H9 (cell line): ENCODE results near the gene FAM177B. TPM values are rescaled to one million over a fixed set of nuclear protein-coding genes. Genes with fewer than 3 reads are reported as not detected.

ENCODE experiments used
- DNase-seq: peaks from one replicate; pipeline ENCODE4 v3.0.0-alpha.2; 2017
- H2AFZ ChIP-seq: one replicate; pipeline ENCODE4 v1.6.1; 2013; ENCODE audit warnings: mild to moderate bottlenecking, low read length, control low read depth, moderate library complexity
- H2AK5ac ChIP-seq: 2 replicates; pipeline ENCODE4 v1.6.1; 2013; ENCODE audit warnings: low read length, control low read depth, mixed read lengths; ENCODE audit not compliant: insufficient read length
- H2BK120ac ChIP-seq: one replicate; pipeline ENCODE4 v1.6.1; 2013; ENCODE audit warnings: low read depth, mild to moderate bottlenecking, low read length, control low read depth, inconsistent platforms; ENCODE audit not compliant: poor library complexity, severe bottlenecking
- H2BK12ac ChIP-seq: 2 replicates; pipeline ENCODE4 v1.6.1; 2013; ENCODE audit warnings: low read length, control low read depth, mixed read lengths, low read depth; ENCODE audit not compliant: insufficient read length
- H2BK15ac ChIP-seq: 2 replicates; pipeline ENCODE4 v1.6.1; 2013; ENCODE audit warnings: low read depth, low read length, control low read depth
- H2BK20ac ChIP-seq: one replicate; pipeline ENCODE4 v1.6.1; 2013; ENCODE audit warnings: low read depth, mild to moderate bottlenecking, low read length, control low read depth, inconsistent platforms; ENCODE audit not compliant: poor library complexity, severe bottlenecking
- H2BK5ac ChIP-seq: 2 replicates; pipeline ENCODE4 v1.6.1; 2013; ENCODE audit warnings: low read length, control low read depth, mixed read lengths; ENCODE audit not compliant: insufficient read length
- H3K14ac ChIP-seq: 2 replicates; pipeline ENCODE4 v1.6.1; 2013; ENCODE audit warnings: low read length, control low read depth; ENCODE audit not compliant: insufficient read depth
- H3K18ac ChIP-seq: 2 replicates; pipeline ENCODE4 v1.6.1; 2013; ENCODE audit warnings: low read depth, mild to moderate bottlenecking, mixed read lengths, low read length, control low read depth; ENCODE audit not compliant: insufficient read length
- H3K23ac ChIP-seq: 2 replicates; pipeline ENCODE4 v1.6.1; 2013; ENCODE audit warnings: low read length, control low read depth, mixed read lengths, low read depth; ENCODE audit not compliant: insufficient read length
- H3K23me2 ChIP-seq: 2 replicates; pipeline ENCODE4 v1.6.1; 2013; ENCODE audit warnings: low read depth, mild to moderate bottlenecking, mixed read lengths, low read length, control low read depth; ENCODE audit not compliant: insufficient read length, poor library complexity, severe bottlenecking
- H3K27ac ChIP-seq: 2 replicates; pipeline ENCODE4 v1.5.1; 2013; ENCODE audit warnings: low read length, control low read depth, mixed read lengths, low read depth; ENCODE audit not compliant: insufficient read length
- H3K27me3 ChIP-seq: 2 replicates; pipeline ENCODE4 v1.6.1; 2013; ENCODE audit warnings: low read length, control low read depth, inconsistent platforms; ENCODE audit not compliant: insufficient read depth
- H3K4ac ChIP-seq: 2 replicates; pipeline ENCODE4 v1.6.1; 2013; ENCODE audit warnings: low read depth, mild to moderate bottlenecking, control low read depth, inconsistent platforms, low read length, moderate library complexity
- H3K4me1 ChIP-seq: 2 replicates; pipeline ENCODE4 v1.6.1; 2013; ENCODE audit warnings: low read length, control low read depth, inconsistent platforms; ENCODE audit not compliant: insufficient read depth
- H3K4me2 ChIP-seq: 2 replicates; pipeline ENCODE4 v1.6.1; 2013; ENCODE audit warnings: low read length, control low read depth, mixed read lengths; ENCODE audit not compliant: insufficient read length, insufficient read depth
- H3K56ac ChIP-seq: 2 replicates; pipeline ENCODE4 v1.6.1; 2013; ENCODE audit warnings: low read depth, mild to moderate bottlenecking, mixed read lengths, low read length, control low read depth; ENCODE audit not compliant: insufficient read length
- H3K79me1 ChIP-seq: 2 replicates; pipeline ENCODE4 v1.6.1; 2013; ENCODE audit warnings: low read depth, mild to moderate bottlenecking, moderate library complexity, low read length, control low read depth, inconsistent platforms; ENCODE audit not compliant: insufficient read depth, poor library complexity, severe bottlenecking
- H3K79me2 ChIP-seq: 2 replicates; pipeline ENCODE4 v1.6.1; 2013; ENCODE audit warnings: low read length, control low read depth, inconsistent platforms; ENCODE audit not compliant: insufficient read depth
- H3K9ac ChIP-seq: 2 replicates; pipeline ENCODE4 v1.6.1; 2013; ENCODE audit warnings: low read length, control low read depth, mixed read lengths; ENCODE audit not compliant: insufficient read length; ENCODE audit errors: extremely low read depth
- H3K9me3 ChIP-seq: one replicate; pipeline ENCODE4 v1.6.1; 2013; ENCODE audit warnings: low read depth, low read length, inconsistent platforms; ENCODE audit not compliant: control insufficient read depth
- H3T11ph ChIP-seq: one replicate; pipeline ENCODE4 v1.6.1; 2013; ENCODE audit warnings: mild to moderate bottlenecking, low read length, control low read depth, inconsistent platforms
- H4K20me1 ChIP-seq: one replicate; pipeline ENCODE4 v1.6.1; 2013; ENCODE audit not compliant: control insufficient read depth, insufficient read length, insufficient read depth
- H4K5ac ChIP-seq: 2 replicates; pipeline ENCODE4 v1.6.1; 2013; ENCODE audit warnings: low read depth, mild to moderate bottlenecking, mixed read lengths, low read length, control low read depth; ENCODE audit not compliant: insufficient read length
- H4K8ac ChIP-seq: replicated peaks from 2 replicates; pipeline ENCODE4 v1.6.1; 2013; ENCODE audit warnings: low read length, control low read depth, mixed read lengths, low read depth; ENCODE audit not compliant: insufficient read length
- H4K91ac ChIP-seq: 2 replicates; pipeline ENCODE4 v1.6.1; 2013; ENCODE audit warnings: low read depth, mild to moderate bottlenecking, moderate library complexity, mixed read lengths, low read length, control low read depth; ENCODE audit not compliant: insufficient read length
- H3K27ac Mint-ChIP-seq, 3 experiments: 2 replicates in 2 of 3; 3 replicates in 1 of 3; pipeline ENCODE4 v1.8.0; 2020 to 2021; ENCODE audit warnings: mixed read lengths in 3 of 3, mild to moderate bottlenecking in 1 of 3, moderate library complexity in 1 of 3
- H3K27me3 Mint-ChIP-seq: 2 replicates; pipeline ENCODE4 v1.8.0; 2021; ENCODE audit warnings: low read depth, mild to moderate bottlenecking, moderate library complexity, mixed read lengths
- H3K36me3 Mint-ChIP-seq, 3 experiments: 2 replicates in 2 of 3; 3 replicates in 1 of 3; pipeline ENCODE4 v1.8.0; 2020 to 2021; ENCODE audit warnings: low read depth in 3 of 3, mixed read lengths in 3 of 3; ENCODE audit not compliant: insufficient read depth in 1 of 3
- H3K4me1 Mint-ChIP-seq, 2 experiments: 2 replicates each; pipeline ENCODE4 v1.8.0; 2020; ENCODE audit warnings: mixed read lengths in 2 of 2
- H3K4me3 Mint-ChIP-seq, 2 experiments: 2 replicates in 1 of 2; 3 replicates in 1 of 2; pipeline ENCODE4 v1.8.0; 2020 to 2021; ENCODE audit warnings: mild to moderate bottlenecking in 2 of 2, mixed read lengths in 2 of 2, moderate library complexity in 1 of 2
- H3K9me3 Mint-ChIP-seq, 2 experiments: 2 replicates in 1 of 2; 3 replicates in 1 of 2; pipeline ENCODE4 v1.8.0; 2020; ENCODE audit warnings: mild to moderate bottlenecking in 2 of 2, mixed read lengths in 2 of 2, moderate library complexity in 1 of 2
- CTCF ChIP-seq: fragments of 200-600 bp; sonication (generic); conservative IDR thresholded peaks from 3 replicates; pipeline ENCODE4 v1.8.0; 2021; ENCODE audit warnings: antibody characterized with exemption, mild to moderate bottlenecking
- WGBS: extraction: QIAGEN DNeasy Blood & Tissue Kit; methylation state at CpG from one replicate; pipeline ENCODE4 v1.1.7; 2013; ENCODE audit warnings: missing lambda C conversion rate, low lambda C conversion rate, mixed read lengths; ENCODE audit not compliant: insufficient read length; ENCODE audit errors: extremely low coverage; 5-methylcytosine and 5-hydroxymethylcytosine counted together
- total RNA-seq: library from RNA; stranded (reverse); gene quantifications from 2 replicates; pipeline ENCODE4 v1.2.1, GENCODE V29; 2021

FAM177B gene
- total RNA-seq, 1 experiment from 2014 or later: not detected

GRCh38 chr1:222691016-222691415 lies 46.0 kb upstream of the FAM177B start:
- DNase-seq: no peak
- WGBS: no CpG with 5 or more reads among the region's 1 CpG
- Mint-ChIP-seq H3K27ac (no peak overlapping the region; a peak in 1 of 7 replicates), H3K27me3 (no peaks in the 10 kb centered on the region), H3K9me3 (no peaks in the 10 kb centered on the region), H3K36me3 (peaks cover 3 to 12% (median 10%) of the 10 kb centered on the region in 3 experiments; a peak in 5 of 7 replicates), H3K4me3 (no peak overlapping the region), H3K4me1 (no peaks in the 10 kb centered on the region)
- Histone ChIP-seq H2BK5ac (no peak overlapping the region), H2AFZ (no peak overlapping the region), H3K27me3 (no peaks in the 10 kb centered on the region), H2BK20ac (no peak overlapping the region), H3K23me2 (no peaks in the 10 kb centered on the region), H3K4me1 (no peaks in the 10 kb centered on the region), H3K79me1 (no peaks in the 10 kb centered on the region), H3K23ac (no peak overlapping the region), H2BK15ac (no peak overlapping the region), H2AK5ac (no peak overlapping the region), H4K20me1 (no peaks in the 10 kb centered on the region), H4K5ac (no peak overlapping the region), H2BK12ac (no peak overlapping the region), H3K9me3 (no peaks in the 10 kb centered on the region), H4K91ac (no peak overlapping the region), H3K4ac (no peak overlapping the region), H3K18ac (no peak overlapping the region), H3K14ac (no peak overlapping the region), H3K4me2 (no peak overlapping the region), H4K8ac (no peak overlapping the region), H3K27ac (no peak overlapping the region), H2BK120ac (no peak overlapping the region), H3K9ac (no peak overlapping the region), H3T11ph (no peak overlapping the region), H3K56ac (no peak overlapping the region), H3K79me2 (no peaks in the 10 kb centered on the region; the same call in 1 of the 2 replicates)
- TF ChIP-seq CTCF: no peak
